ENCODE results near the gene SLC39A11. TPM values are rescaled to one million over a fixed set of nuclear protein-coding genes. Genes with fewer than 3 reads are reported as not detected.
"Not testable (repeated sequence)": the region's sequence is repeated elsewhere in the genome, so short reads cannot be mapped to it uniquely, and the experiment has no call there.

SLC39A11 gene
- total RNA-seq, 1 donor from 2014 or later = 26.0 TPM

- Mint-ChIP-seq H3K4me1 (no peaks in the 10 kb centered on the region), H3K36me3 (peaks cover 11% of the 10 kb centered on the region), H3K27ac (no peak overlapping the region), H3K27me3 (ENCODE audit: low read depth) (no peaks in the 10 kb centered on the region), H3K4me3 (no peak overlapping the region), H3K9me3 (peaks cover 12% of the 10 kb centered on the region)
- no peak for TF ChIP-seq CTCF (IDR thresholded peaks at IDR 0.05; ENCODE audit: unreplicated experiment)
- DNase-seq (ENCODE audit: low spot score in 2 of 2, unreplicated experiment in 2 of 2) = no peak
Observed at GRCh38 chr17:72829883-72830282, 262.6 kb downstream of the SLC39A11 start.

- H3K27ac Mint-ChIP-seq = no peak overlapping the region
- peaks cover 18% of the 10 kb centered on the region for H3K36me3 Mint-ChIP-seq
- DNase-seq (ENCODE audit: low spot score in 2 of 2, unreplicated experiment in 2 of 2) = no peak
- H3K9me3 Mint-ChIP-seq = peaks cover 23% of the 10 kb centered on the region
- H3K4me1 Mint-ChIP-seq = no peaks in the 10 kb centered on the region
- H3K27me3 Mint-ChIP-seq (ENCODE audit: low read depth) = no peaks in the 10 kb centered on the region
- peak; percentile 53 for TF ChIP-seq CTCF (IDR thresholded peaks at IDR 0.05; ENCODE audit: unreplicated experiment)
- H3K4me3 Mint-ChIP-seq = no peak overlapping the region
Observed at GRCh38 chr17:72826602-72827001, 265.9 kb downstream of the SLC39A11 start.

- H3K27ac Mint-ChIP-seq; H3K27me3 Mint-ChIP-seq (ENCODE audit: low read depth); H3K4me1 Mint-ChIP-seq; H3K4me3 Mint-ChIP-seq; DNase-seq (ENCODE audit: low spot score in 2 of 2, unreplicated experiment in 2 of 2): not testable (repeated sequence)
- Mint-ChIP-seq H3K36me3 (peaks cover 18% of the 10 kb centered on the region), H3K9me3 (peaks cover 23% of the 10 kb centered on the region)
Observed at GRCh38 chr17:72826059-72826458, 266.4 kb downstream of the SLC39A11 start.

GRCh38 chr17:72825218-72825617 is 267.3 kb downstream of the SLC39A11 start:
- Mint-ChIP-seq H3K4me3 (no peak overlapping the region), H3K36me3 (peaks cover 18% of the 10 kb centered on the region), H3K27ac (no peak overlapping the region), H3K4me1 (no peaks in the 10 kb centered on the region), H3K27me3 (ENCODE audit: low read depth) (no peaks in the 10 kb centered on the region), H3K9me3 (peaks cover 23% of the 10 kb centered on the region)
- DNase-seq (ENCODE audit: low spot score in 2 of 2, unreplicated experiment in 2 of 2) = no peak
- TF ChIP-seq CTCF (IDR thresholded peaks at IDR 0.05; ENCODE audit: unreplicated experiment) = no peak

- not testable (repeated sequence) for DNase-seq (ENCODE audit: low spot score in 2 of 2, unreplicated experiment in 2 of 2)
Observed at GRCh38 chr17:72824267-72824666, 268.2 kb downstream of the SLC39A11 start.

GRCh38 chr17:72822358-72823023 is 270.0 kb downstream of the SLC39A11 start:
- Mint-ChIP-seq H3K9me3 (peaks cover 23% of the 10 kb centered on the region), H3K4me1 (no peaks in the 10 kb centered on the region), H3K4me3 (no peak overlapping the region), H3K27me3 (ENCODE audit: low read depth) (no peaks in the 10 kb centered on the region), H3K36me3 (peaks cover 18% of the 10 kb centered on the region), H3K27ac (no peak overlapping the region)
- no peak for DNase-seq (ENCODE audit: low spot score in 2 of 2, unreplicated experiment in 2 of 2)
- no peak for TF ChIP-seq CTCF (IDR thresholded peaks at IDR 0.05; ENCODE audit: unreplicated experiment)

More at GRCh38 chr17:72824267-72824666, 268.2 kb downstream of the SLC39A11 start:
- H3K9me3 Mint-ChIP-seq = peaks cover 23% of the 10 kb centered on the region
- peaks cover 18% of the 10 kb centered on the region for H3K36me3 Mint-ChIP-seq
- H3K4me1 Mint-ChIP-seq; H3K4me3 Mint-ChIP-seq; H3K27ac Mint-ChIP-seq; H3K27me3 Mint-ChIP-seq (ENCODE audit: low read depth): not testable (repeated sequence)
